Subcutaneous adipose tissue (tissue), 4 donors: ENCODE data around the gene DSCAML1. TPM values are rescaled to one million over a fixed set of nuclear protein-coding genes. Genes with fewer than 3 reads are reported as not detected.

ENCODE experiments used
- CTCF ChIP-seq: fragments of 450-650 bp; IDR thresholded peaks from one replicate; pipeline ENCODE4 v1.5.1; 2016; ENCODE audit warnings: low read depth, mild to moderate bottlenecking, control low read depth, antibody characterized with exemption, moderate library complexity
- total RNA-seq, 4 donors: library from RNA; depleted of rRNA; stranded (reverse); fragments of >200 nt; gene quantifications; one replicate each; pipeline ENCODE4 v1.1.0, GENCODE V29; 2016

The DSCAML1 gene
- total RNA-seq, 4 donors from 2014 or later, result 0.22 to 0.82 (median 0.75) TPM; not detected in 1

GRCh38 chr11:117631336-117632140 lies 165.5 kb downstream of the DSCAML1 start:
- TF ChIP-seq CTCF, result no peak

- TF ChIP-seq CTCF, result no peak
These were observed 167.0 kb downstream of the DSCAML1 start for GRCh38 chr11:117629891-117630538.

GRCh38 chr11:117629146-117629545 lies 167.9 kb downstream of the DSCAML1 start:
- no peak for TF ChIP-seq CTCF

- no peak for TF ChIP-seq CTCF
These were observed 169.8 kb downstream of the DSCAML1 start for GRCh38 chr11:117627259-117627658.

- TF ChIP-seq CTCF, result no peak
These were observed 170.4 kb downstream of the DSCAML1 start for GRCh38 chr11:117626576-117626975.

- TF ChIP-seq CTCF, result no peak
These were observed 171.8 kb downstream of the DSCAML1 start for GRCh38 chr11:117625237-117625636.

GRCh38 chr11:117623831-117624271 lies 173.2 kb downstream of the DSCAML1 start:
- no peak for TF ChIP-seq CTCF
